Measurements from ENCODE around the gene CYP2C18.
"Not testable (repeated sequence)": the region's sequence is repeated elsewhere in the genome, so short reads cannot be mapped to it uniquely, and the experiment has no call there.

The CYP2C18 gene

GRCh38 chr10:94747838-94748237 lies 64.3 kb downstream of the CYP2C18 start:
- DNase-seq, result no peak

- DNase-seq, result no peak
Observed at GRCh38 chr10:94757916-94758315, 74.4 kb downstream of the CYP2C18 start.

GRCh38 chr10:94760586-94761178 lies 77.2 kb downstream of the CYP2C18 start:
- DNase-seq, result no peak

GRCh38 chr10:94762393-94762792 lies 78.9 kb downstream of the CYP2C18 start, which contains the start of gene CYP2C19:
Gene CYP2C19 (plus strand): TSS chr10:94762681. CDS start chr10:94762706, 25 bp downstream.
- no peak for DNase-seq

- DNase-seq, result not testable (repeated sequence)
Observed at GRCh38 chr10:94775425-94775824, 91.9 kb downstream of the CYP2C18 start.

GRCh38 chr10:94777886-94778458 lies 94.4 kb downstream of the CYP2C18 start:
- peak; percentile 72 for DNase-seq

GRCh38 chr10:94780844-94781243 lies 97.3 kb downstream of the CYP2C18 start:
- no peak for DNase-seq

- DNase-seq, result no peak
Observed at GRCh38 chr10:94784256-94784655, 100.7 kb downstream of the CYP2C18 start.

GRCh38 chr10:94785211-94785610 lies 101.7 kb downstream of the CYP2C18 start:
- DNase-seq, result no peak
